ENCODE data around the gene XYLB.

The XYLB gene

GRCh38 chr3:38362825-38363224 is 16.2 kb downstream of the XYLB start:
- H3K27me3 ChIP-seq: no peaks in the 10 kb centered on the region
- no peak overlapping the region for H3K27ac ChIP-seq
- no peaks in the 10 kb centered on the region for H3K9me3 ChIP-seq
- H3K36me3 ChIP-seq: peaks cover 11% of the 10 kb centered on the region
- no peaks in the 10 kb centered on the region for H3K4me1 ChIP-seq (ENCODE audit: control insufficient read depth in 1 of 2, insufficient read depth in 1 of 2, low read depth in 1 of 2, low read length in 1 of 2)
- no peak overlapping the region for H3K4me3 ChIP-seq (ENCODE audit: low read depth in 1 of 2, low read length in 1 of 2)
- TF ChIP-seq, protein P1, sequence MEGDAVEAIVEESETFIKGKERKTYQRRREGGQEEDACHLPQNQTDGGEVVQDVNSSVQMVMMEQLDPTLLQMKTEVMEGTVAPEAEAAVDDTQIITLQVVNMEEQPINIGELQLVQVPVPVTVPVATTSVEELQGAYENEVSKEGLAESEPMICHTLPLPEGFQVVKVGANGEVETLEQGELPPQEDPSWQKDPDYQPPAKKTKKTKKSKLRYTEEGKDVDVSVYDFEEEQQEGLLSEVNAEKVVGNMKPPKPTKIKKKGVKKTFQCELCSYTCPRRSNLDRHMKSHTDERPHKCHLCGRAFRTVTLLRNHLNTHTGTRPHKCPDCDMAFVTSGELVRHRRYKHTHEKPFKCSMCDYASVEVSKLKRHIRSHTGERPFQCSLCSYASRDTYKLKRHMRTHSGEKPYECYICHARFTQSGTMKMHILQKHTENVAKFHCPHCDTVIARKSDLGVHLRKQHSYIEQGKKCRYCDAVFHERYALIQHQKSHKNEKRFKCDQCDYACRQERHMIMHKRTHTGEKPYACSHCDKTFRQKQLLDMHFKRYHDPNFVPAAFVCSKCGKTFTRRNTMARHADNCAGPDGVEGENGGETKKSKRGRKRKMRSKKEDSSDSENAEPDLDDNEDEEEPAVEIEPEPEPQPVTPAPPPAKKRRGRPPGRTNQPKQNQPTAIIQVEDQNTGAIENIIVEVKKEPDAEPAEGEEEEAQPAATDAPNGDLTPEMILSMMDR (IDR thresholded peaks at IDR 0.05): no peak

GRCh38 chr3:38364721-38365400 is 18.3 kb downstream of the XYLB start:
- no peaks in the 10 kb centered on the region for H3K9me3 ChIP-seq
- TF ChIP-seq, protein P1 (IDR thresholded peaks at IDR 0.05): no peak
- no peak overlapping the region for H3K4me3 ChIP-seq (ENCODE audit: low read depth in 1 of 2, low read length in 1 of 2)
- no peak overlapping the region for H3K27ac ChIP-seq
- peaks cover 11% of the 10 kb centered on the region for H3K36me3 ChIP-seq
- H3K27me3 ChIP-seq: no peaks in the 10 kb centered on the region
- no peaks in the 10 kb centered on the region for H3K4me1 ChIP-seq (ENCODE audit: control insufficient read depth in 1 of 2, insufficient read depth in 1 of 2, low read depth in 1 of 2, low read length in 1 of 2)

DNA sequence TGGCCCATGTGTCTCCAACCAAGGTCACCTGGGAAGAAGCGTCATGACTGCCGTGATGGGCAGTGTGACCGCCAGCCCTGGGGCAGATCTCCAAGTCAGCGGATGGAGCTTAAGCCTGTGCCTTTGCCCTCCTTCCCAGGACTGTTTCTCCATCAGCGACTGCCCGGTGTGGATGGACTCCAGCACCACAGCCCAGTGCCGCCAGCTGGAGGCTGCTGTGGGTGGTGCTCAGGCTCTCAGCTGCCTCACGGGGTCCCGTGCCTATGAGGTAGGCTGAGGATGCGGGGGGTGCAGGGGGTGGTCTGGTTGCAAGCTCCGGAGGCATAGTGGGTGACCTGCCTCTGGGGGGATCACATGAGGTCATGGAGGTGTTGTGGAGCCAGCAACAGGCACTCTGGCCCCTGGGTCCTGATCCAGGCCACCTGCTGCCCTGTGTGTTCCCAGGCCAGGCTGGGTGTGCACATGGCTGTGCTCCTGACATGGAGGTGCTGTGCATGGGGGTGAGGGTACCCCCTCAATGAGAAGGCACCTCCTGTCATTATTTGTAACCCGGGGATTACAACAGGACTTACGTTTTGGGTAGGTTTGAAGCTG is 19.0 kb downstream of the XYLB start:
- Histone ChIP-seq H3K27me3 (no peaks in the 10 kb centered on the region), H3K27ac (no peak overlapping the region), H3K9me3 (no peaks in the 10 kb centered on the region), H3K4me3 (ENCODE audit: low read depth in 1 of 2, low read length in 1 of 2) (no peak overlapping the region), H3K36me3 (peaks cover 11% of the 10 kb centered on the region), H3K4me1 (ENCODE audit: control insufficient read depth in 1 of 2, insufficient read depth in 1 of 2, low read depth in 1 of 2, low read length in 1 of 2) (no peaks in the 10 kb centered on the region)
- TF ChIP-seq, protein P1 (IDR thresholded peaks at IDR 0.05): no peak

DNA sequence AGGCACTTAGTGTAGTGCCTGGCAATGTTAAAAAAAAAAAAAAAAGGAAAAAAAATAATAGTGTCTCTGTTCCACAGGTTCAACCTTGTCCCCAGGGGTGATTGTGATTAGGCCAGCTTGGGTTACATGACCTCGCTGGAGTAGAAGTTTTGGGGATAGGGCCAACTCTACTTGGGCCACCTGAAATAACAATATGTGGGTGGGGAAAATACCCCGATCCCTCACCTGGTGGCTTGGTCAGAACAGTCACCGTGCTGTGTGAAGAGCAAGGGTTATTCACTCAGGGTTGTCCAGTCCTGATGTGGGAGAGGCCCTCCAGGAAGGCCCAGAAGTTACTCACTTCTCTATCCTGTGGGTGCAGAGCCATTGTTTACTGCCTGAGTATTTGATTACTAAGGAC is 19.5 kb downstream of the XYLB start:
- H3K4me3 ChIP-seq (ENCODE audit: low read depth in 1 of 2, low read length in 1 of 2): no peak overlapping the region
- no peaks in the 10 kb centered on the region for H3K4me1 ChIP-seq (ENCODE audit: control insufficient read depth in 1 of 2, insufficient read depth in 1 of 2, low read depth in 1 of 2, low read length in 1 of 2)
- TF ChIP-seq, protein P1 (IDR thresholded peaks at IDR 0.05): no peak
- no peaks in the 10 kb centered on the region for H3K9me3 ChIP-seq
- no peaks in the 10 kb centered on the region for H3K27me3 ChIP-seq
- H3K27ac ChIP-seq: no peak overlapping the region
- peaks cover 11% of the 10 kb centered on the region for H3K36me3 ChIP-seq

DNA sequence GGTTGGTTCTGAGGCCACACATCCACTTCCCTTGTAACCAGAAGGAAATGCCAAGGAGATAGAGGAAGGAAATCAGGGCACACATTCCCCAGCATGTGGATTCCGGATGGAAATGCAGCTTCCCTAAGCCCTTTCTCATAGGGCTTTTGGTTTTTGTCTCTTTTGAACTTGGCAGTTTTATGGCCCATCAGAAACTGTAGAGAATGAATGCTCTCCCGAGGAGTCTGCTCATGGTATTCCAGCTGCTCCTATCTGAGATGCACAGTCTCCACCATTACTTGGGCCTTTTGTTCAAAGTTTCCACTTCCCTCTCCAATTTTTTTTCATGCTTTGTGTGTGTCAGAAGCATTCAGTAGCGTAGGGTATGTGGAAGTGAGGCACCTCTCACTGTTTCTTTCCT is 21.2 kb downstream of the XYLB start:
- Histone ChIP-seq H3K9me3 (no peaks in the 10 kb centered on the region), H3K4me1 (ENCODE audit: control insufficient read depth in 1 of 2, insufficient read depth in 1 of 2, low read depth in 1 of 2, low read length in 1 of 2) (no peaks in the 10 kb centered on the region), H3K27ac (no peak overlapping the region), H3K36me3 (peaks cover 11% of the 10 kb centered on the region), H3K27me3 (no peaks in the 10 kb centered on the region), H3K4me3 (ENCODE audit: low read depth in 1 of 2, low read length in 1 of 2) (no peak overlapping the region)
- TF ChIP-seq, protein P1 (IDR thresholded peaks at IDR 0.05): no peak

Measured in neutrophil (primary cell).